ENCODE data around the gene CNTN4.

Gene CNTN4

DNA sequence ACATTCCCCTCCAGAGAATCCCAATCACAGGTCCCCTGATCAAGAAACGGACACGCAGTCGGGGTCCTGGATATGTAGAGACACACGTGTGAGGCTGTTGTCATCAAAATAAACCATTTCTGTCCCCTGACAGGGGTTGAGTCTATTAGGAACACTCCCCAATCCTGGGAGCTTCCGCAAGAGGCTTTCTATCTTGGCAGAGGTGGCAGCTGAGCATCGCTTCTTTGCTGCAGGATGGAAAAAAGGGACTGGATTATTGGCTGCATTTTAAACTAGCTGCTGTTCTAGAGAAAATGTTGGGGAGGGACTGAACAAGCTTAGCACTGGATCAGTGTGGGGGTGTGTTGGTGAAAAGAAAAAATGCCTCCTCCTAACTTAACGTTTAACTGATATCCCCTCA, 2.5 kb upstream of the CNTN4 start:
- no peaks in the 10 kb centered on the region for H3K79me2 ChIP-seq (ENCODE audit: insufficient read depth, low read depth)
- TF ChIP-seq, protein P1, sequence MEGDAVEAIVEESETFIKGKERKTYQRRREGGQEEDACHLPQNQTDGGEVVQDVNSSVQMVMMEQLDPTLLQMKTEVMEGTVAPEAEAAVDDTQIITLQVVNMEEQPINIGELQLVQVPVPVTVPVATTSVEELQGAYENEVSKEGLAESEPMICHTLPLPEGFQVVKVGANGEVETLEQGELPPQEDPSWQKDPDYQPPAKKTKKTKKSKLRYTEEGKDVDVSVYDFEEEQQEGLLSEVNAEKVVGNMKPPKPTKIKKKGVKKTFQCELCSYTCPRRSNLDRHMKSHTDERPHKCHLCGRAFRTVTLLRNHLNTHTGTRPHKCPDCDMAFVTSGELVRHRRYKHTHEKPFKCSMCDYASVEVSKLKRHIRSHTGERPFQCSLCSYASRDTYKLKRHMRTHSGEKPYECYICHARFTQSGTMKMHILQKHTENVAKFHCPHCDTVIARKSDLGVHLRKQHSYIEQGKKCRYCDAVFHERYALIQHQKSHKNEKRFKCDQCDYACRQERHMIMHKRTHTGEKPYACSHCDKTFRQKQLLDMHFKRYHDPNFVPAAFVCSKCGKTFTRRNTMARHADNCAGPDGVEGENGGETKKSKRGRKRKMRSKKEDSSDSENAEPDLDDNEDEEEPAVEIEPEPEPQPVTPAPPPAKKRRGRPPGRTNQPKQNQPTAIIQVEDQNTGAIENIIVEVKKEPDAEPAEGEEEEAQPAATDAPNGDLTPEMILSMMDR (conservative IDR thresholded peaks at IDR 0.05; ENCODE audit: low read depth, low read length): no peak
- H3K36me3 ChIP-seq (ENCODE audit: insufficient read depth): no peaks in the 10 kb centered on the region
- no peak overlapping the region for H2AFZ ChIP-seq (ENCODE audit: low read depth)
- no peaks in the 10 kb centered on the region for H3K27me3 ChIP-seq (ENCODE audit: insufficient read depth, low read depth)
- H3K4me3 ChIP-seq (IDR thresholded peaks at IDR 0.05; ENCODE audit: insufficient read depth, low read depth, low read length): no peak overlapping the region
- no peaks in the 10 kb centered on the region for H3K4me1 ChIP-seq (ENCODE audit: low read depth, poor library complexity, severe bottlenecking)
- no peaks in the 10 kb centered on the region for H4K20me1 ChIP-seq (ENCODE audit: insufficient read depth)
- no peak overlapping the region for H3K4me2 ChIP-seq
- no peak overlapping the region for H3K9ac ChIP-seq
- H3K27ac ChIP-seq: no peak overlapping the region

- peak overlapping the region; percentile 60 for H3K4me2 ChIP-seq
- H3K36me3 ChIP-seq (ENCODE audit: insufficient read depth): no peaks in the 10 kb centered on the region
- H3K4me3 ChIP-seq (IDR thresholded peaks at IDR 0.05; ENCODE audit: insufficient read depth, low read depth, low read length): no peak overlapping the region
- no peaks in the 10 kb centered on the region for H4K20me1 ChIP-seq (ENCODE audit: insufficient read depth)
- H2AFZ ChIP-seq (ENCODE audit: low read depth): peak overlapping the region; percentile 71; the same call in 1 of the 2 replicates
- H3K27me3 ChIP-seq (ENCODE audit: insufficient read depth, low read depth): no peaks in the 10 kb centered on the region
- no peaks in the 10 kb centered on the region for H3K79me2 ChIP-seq (ENCODE audit: insufficient read depth, low read depth)
- H3K27ac ChIP-seq: no peak overlapping the region
- no peak overlapping the region; the same call in 1 of the 2 replicates for H3K9ac ChIP-seq
- H3K4me1 ChIP-seq (ENCODE audit: low read depth, poor library complexity, severe bottlenecking): no peaks in the 10 kb centered on the region
- TF ChIP-seq, protein P1 (conservative IDR thresholded peaks at IDR 0.05; ENCODE audit: low read depth, low read length): no peak
These were observed 950 bp upstream of the CNTN4 start for GRCh38 chr3:2097641-2098191.

DNA sequence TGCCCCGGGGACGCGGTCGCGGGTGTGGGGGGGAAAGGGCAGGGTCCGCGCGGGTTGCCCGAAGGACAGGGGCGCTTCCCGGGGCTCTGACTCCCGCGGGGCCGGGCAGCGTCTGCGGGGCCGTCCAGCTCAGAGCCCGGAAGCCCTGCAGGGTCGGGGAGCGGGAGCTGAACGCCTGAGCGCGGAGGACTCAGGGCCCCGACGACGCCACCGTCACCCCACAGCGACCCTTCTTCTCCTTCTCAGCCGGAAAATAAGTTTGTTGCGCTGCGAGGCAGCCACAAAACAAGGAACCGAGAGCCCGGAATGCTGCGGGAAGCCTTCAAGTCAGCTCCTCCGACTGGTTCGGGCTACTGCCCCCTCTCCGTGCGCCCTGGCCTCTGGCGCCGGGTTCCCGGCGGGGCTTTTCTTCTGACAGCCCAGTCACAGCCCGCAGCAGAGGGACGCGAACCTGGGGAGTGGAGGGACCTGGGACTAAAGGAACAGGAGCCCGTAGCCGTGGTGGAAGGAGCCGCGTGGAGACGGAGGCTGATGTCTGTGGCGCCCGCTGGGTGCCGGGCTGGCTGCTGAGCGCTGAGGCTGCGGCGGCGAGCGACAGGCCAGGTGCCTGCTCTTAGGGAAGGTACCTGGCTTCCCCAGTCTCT, 484 bp downstream of the CNTN4 start:
- peak overlapping the region; percentile 45; the same call in 1 of the 2 replicates for H3K4me2 ChIP-seq

DNA sequence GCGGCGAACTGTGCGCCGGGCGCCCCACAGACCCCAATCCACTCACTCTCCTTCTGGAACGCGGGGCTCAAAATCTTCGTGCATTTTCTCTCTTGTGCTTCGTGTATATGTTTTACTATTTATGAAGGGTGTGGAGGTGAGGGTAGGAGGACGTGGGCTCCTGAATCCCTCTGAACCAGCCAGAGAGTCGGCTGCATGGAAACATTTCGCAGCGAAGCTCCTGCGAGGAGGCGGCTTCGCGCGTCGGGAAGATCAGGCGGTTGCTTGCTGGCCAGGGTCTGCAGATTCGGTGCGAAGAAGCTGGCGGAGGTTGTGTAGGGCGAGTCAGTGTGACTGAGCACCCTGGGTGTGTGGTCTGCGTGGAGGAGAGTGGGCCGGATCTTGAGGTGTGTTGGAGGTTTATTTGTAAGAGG, 1.1 kb downstream of the CNTN4 start:
- Histone ChIP-seq H3K4me3 (IDR thresholded peaks at IDR 0.05; ENCODE audit: insufficient read depth, low read depth, low read length) (no peak overlapping the region), H4K20me1 (ENCODE audit: insufficient read depth) (no peaks in the 10 kb centered on the region), H2AFZ (ENCODE audit: low read depth) (no peak overlapping the region), H3K4me2 (no peak overlapping the region), H3K79me2 (ENCODE audit: insufficient read depth, low read depth) (no peaks in the 10 kb centered on the region), H3K9ac (no peak overlapping the region), H3K36me3 (ENCODE audit: insufficient read depth) (no peaks in the 10 kb centered on the region), H3K27me3 (ENCODE audit: insufficient read depth, low read depth) (no peaks in the 10 kb centered on the region), H3K27ac (no peak overlapping the region), H3K4me1 (ENCODE audit: low read depth, poor library complexity, severe bottlenecking) (no peaks in the 10 kb centered on the region)
- TF ChIP-seq, protein P1 (conservative IDR thresholded peaks at IDR 0.05; ENCODE audit: low read depth, low read length): no peak

More for the DNA sequence above, 484 bp downstream of the CNTN4 start:
- no peak overlapping the region for H3K4me3 ChIP-seq (IDR thresholded peaks at IDR 0.05; ENCODE audit: insufficient read depth, low read depth, low read length)
- H3K27me3 ChIP-seq (ENCODE audit: insufficient read depth, low read depth): no peaks in the 10 kb centered on the region
- peak overlapping the region; percentile 12; the same call in 1 of the 2 replicates for H3K9ac ChIP-seq
- no peaks in the 10 kb centered on the region for H4K20me1 ChIP-seq (ENCODE audit: insufficient read depth)
- H3K79me2 ChIP-seq (ENCODE audit: insufficient read depth, low read depth): no peaks in the 10 kb centered on the region
- no peak overlapping the region for H3K27ac ChIP-seq
- TF ChIP-seq, protein P1 (conservative IDR thresholded peaks at IDR 0.05; ENCODE audit: low read depth, low read length): no peak
- no peaks in the 10 kb centered on the region for H3K4me1 ChIP-seq (ENCODE audit: low read depth, poor library complexity, severe bottlenecking)
- H2AFZ ChIP-seq (ENCODE audit: low read depth): peak overlapping the region; percentile 61
- H3K36me3 ChIP-seq (ENCODE audit: insufficient read depth): no peaks in the 10 kb centered on the region

Measured in KMS-11 (cell line).